A673 (cell line): ENCODE data around the gene GPR33.

Source experiments
- EZH2 ChIP-seq: fragments of 200-600 bp; sonication (generic); IDR thresholded peaks from 2 replicates; pipeline ENCODE4 v1.6.1; 2017; ENCODE audit warnings: borderline replicate concordance, low read depth, mild to moderate bottlenecking, mixed read lengths, antibody characterized with exemption, low read length; ENCODE audit not compliant: poor library complexity, severe bottlenecking
- TF ChIP-seq, protein P1 (sequence below): fragments of 300-800, 200-600 bp; sonication (generic); conservative IDR thresholded peaks from 2 replicates; pipeline ENCODE4 v1.5.1; 2017; ENCODE audit warnings: low read depth, mild to moderate bottlenecking, antibody characterized with exemption, low read length, moderate library complexity, mixed read lengths

- TF ChIP-seq, protein P1, sequence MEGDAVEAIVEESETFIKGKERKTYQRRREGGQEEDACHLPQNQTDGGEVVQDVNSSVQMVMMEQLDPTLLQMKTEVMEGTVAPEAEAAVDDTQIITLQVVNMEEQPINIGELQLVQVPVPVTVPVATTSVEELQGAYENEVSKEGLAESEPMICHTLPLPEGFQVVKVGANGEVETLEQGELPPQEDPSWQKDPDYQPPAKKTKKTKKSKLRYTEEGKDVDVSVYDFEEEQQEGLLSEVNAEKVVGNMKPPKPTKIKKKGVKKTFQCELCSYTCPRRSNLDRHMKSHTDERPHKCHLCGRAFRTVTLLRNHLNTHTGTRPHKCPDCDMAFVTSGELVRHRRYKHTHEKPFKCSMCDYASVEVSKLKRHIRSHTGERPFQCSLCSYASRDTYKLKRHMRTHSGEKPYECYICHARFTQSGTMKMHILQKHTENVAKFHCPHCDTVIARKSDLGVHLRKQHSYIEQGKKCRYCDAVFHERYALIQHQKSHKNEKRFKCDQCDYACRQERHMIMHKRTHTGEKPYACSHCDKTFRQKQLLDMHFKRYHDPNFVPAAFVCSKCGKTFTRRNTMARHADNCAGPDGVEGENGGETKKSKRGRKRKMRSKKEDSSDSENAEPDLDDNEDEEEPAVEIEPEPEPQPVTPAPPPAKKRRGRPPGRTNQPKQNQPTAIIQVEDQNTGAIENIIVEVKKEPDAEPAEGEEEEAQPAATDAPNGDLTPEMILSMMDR: no peak
- no peak for TF ChIP-seq EZH2
Observed at GRCh38 chr14:31465111-31465510, 22.7 kb downstream of the GPR33 start.
